Esophagus squamous epithelium (tissue), 4 donors: Measurements from ENCODE around the gene MAPRE2.

Experiments
- CTCF ChIP-seq, 6 experiments: fragments of 450-650 bp in 4 of 6; fragments of 200-600 bp in 2 of 6; sonication (generic) in 2 of 6; IDR thresholded peaks; one replicate each; pipeline ENCODE4 v1.5.1; 2016 to 2019; ENCODE audit warnings: antibody characterized with exemption in 6 of 6, mild to moderate bottlenecking in 4 of 6, moderate library complexity in 4 of 6
- POLR2A ChIP-seq, 4 donors: fragments of 450-650 bp; IDR thresholded peaks; one replicate each; pipeline ENCODE4 v1.6.1; 2017; ENCODE audit warnings: antibody characterized with exemption in 4 of 4, mild to moderate bottlenecking in 4 of 4, moderate library complexity in 3 of 4

DNA sequence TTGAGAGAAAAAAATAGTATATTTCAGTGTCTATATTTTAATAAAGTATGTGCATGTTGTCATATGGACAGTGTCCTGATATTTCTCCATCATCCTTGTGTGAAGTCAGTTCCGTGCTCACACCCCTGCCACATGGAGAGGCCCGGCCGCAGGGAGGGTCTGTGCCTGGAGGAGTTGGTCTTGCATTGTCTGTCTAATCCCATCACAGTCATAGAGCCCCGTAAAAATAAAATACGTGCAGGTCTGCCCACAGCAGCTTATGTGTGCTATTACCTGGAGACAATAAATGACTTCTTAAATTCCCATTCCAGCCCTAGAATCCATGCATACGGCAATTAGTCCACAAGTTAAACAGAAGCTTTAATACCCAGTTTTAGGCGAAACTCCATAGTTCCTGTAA lies 20.1 kb downstream of the MAPRE2 start:
- no peak for TF ChIP-seq CTCF (IDR thresholded peaks at IDR 0.05)
- TF ChIP-seq POLR2A (IDR thresholded peaks at IDR 0.05) = no peak
